HL-60 (cell line): ENCODE data around the gene NABP2.

Experiments used
- CTCF ChIP-seq: IDR thresholded peaks from one replicate; pipeline ENCODE4 v1.5.1; 2011; ENCODE audit warnings: low read length, control low read depth, inconsistent platforms; ENCODE audit not compliant: insufficient read depth
- REST ChIP-seq: IDR thresholded peaks from 2 replicates; pipeline ENCODE4 v1.6.1; 2012; ENCODE audit warnings: low read depth; ENCODE audit not compliant: insufficient replicate concordance

GRCh38 chr12:56258820-56259183 lies 34.7 kb downstream of the NABP2 start:
- TF ChIP-seq CTCF = no peak
- TF ChIP-seq REST = no peak
